Left hindlimb (tissue), 1 donor: ENCODE measurements around the gene GABRB1.

Experiments used
- DNase-seq: peaks from one replicate; pipeline ENCODE4 v3.0.0-alpha.2; 2018

The GABRB1 gene

DNA sequence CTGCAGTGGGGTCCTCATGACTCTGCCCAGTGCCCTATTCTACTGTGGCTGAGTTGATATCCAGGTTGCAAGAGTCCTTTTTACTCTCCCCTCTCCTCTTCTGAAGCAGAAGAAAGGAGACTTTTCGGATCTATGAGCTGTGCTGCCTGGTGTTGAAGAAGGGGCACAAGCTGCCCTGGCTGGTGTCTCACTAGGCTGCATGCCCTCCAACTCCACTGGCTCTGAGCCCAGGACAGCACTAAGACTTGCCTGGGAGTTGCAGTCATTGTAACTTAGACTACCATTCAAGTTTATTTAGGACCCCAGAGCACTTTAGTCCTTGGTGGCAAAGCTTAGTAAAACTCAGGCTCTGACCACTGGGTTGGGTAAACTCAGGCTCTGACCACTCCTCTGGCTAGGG lies 89.4 kb downstream of the GABRB1 start:
- no peak for DNase-seq

DNA sequence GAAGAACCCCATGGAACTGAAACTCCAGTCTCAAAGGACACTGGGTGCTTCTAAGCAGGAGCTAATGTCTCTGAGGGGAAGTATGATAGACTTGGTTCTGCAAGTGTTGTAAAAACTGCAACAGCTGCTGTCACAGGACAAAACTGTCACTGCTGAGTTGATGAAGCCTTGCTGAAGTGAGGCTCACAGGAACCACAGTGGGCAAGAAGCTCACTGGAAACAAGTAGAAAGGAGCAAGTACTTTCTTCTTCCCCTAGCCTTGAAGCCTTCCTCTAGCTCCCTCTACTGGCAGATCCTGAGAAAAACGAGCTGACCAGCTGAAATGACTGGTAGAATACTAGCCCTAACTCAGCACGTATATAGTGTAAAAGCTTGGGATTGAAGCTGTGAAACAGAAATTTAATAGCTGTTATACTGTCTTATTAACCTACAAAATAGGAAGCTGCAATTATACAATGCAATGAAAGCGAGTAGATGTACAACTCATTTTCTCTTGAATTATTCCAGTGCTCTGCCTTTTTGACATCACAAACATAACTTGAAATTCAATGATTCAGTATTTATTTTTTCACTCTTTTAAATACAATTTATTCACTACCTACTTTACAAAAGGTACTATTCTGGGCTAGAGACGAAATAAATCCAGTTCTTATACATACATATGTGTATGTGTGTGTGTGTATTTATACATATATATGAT lies 91.4 kb downstream of the GABRB1 start:
- DNase-seq: peak; percentile 51

DNA sequence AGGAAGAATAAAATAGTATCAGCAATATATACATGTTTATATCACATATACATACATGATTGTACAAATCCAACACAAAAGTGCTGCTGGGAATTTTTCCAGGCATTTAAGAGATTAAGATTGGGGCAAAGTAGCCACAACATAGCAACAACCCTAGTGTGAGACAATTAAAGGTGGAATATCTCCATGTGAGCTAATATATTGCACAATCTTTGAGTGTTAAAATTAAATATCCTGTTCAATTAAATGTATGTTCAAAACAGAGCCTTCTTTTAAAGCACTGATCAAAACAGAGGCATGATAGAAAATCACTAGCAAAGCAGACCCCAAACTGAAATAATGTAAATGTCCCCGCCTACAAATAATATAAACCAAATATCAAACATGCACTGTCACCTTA lies 97.6 kb downstream of the GABRB1 start:
- no peak for DNase-seq

DNA sequence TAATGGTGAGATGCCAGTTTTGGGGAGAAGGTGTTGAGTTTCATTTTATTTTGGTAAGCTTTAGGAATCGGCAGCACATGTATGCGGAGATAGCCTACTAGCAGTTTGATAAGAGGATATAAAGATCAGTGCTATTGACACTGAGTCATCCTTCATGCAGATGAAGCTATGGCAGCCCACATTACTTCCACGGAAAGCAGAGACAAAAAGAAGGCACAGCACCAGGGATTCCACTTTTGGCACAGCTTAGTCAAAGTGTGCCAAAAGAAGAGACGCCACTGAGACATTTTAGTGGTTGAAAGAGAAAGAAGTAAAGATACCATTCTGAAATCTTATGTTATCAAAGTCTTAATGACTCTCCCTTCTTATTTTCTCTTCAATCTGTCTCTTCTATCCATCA lies 103.8 kb downstream of the GABRB1 start:
- DNase-seq: no peak

DNA sequence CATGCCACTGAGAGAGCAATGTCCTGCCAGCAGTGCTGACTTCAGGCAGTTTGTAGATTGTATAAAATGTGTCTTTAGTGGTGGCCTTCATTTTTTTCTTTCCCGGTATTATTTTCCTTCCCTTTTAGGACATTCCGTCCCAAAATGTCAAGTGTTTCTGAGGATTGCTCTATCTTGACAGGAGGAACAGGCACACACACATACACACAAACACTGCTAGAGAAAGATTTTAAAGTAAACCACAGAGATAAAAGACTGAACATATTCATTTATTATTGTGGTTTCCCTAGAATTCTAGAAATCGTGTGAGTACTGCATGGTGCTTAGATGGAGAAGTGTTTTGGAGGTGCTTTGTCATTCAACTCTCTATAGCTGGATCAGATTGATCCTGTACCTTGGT lies 111.9 kb downstream of the GABRB1 start:
- DNase-seq: no peak

DNA sequence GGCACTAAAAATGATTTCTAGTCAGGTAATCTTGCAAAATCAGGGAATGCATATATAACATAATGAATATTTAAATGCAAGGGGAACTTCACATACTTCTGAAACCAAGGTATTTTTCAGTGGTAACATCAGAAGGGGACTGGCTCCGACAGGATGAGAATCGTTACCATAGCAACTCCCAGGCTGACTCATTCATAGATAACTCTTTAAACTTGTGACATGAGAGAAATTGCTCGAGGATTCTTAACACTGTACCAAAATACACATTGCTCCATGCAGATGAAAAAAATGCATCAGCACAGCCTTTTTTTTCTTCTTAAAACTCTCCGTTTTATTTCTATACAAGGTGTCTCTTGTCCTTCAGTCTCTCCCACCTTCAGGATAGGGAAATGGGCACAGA lies 114.3 kb downstream of the GABRB1 start:
- no peak for DNase-seq

DNA sequence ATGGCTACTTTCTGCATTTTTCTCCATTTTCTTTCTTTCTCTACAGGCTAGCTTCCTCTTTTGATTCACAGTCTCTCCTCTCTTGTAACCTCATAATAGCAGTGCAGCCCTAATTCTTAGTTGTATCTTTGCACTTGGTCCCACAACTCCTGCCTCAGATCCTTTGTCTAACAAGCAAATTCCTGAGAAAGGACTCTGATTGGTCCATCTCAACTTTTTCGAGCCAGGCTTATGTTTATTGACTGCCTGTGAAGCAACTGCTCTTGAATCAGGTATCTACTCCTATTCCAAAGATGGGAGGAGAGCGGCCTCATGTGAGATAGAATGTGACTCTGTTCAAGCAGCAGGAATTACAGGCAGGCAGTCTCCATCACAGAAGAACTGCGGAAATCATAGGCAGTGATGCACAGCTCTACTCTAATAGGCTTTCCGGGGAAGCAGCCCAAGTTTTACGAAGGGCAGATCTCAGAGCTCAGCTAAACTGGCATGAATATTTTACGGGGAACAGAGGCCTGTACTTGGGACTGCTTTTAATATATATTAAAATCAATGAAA lies 123.5 kb downstream of the GABRB1 start:
- no peak for DNase-seq

DNA sequence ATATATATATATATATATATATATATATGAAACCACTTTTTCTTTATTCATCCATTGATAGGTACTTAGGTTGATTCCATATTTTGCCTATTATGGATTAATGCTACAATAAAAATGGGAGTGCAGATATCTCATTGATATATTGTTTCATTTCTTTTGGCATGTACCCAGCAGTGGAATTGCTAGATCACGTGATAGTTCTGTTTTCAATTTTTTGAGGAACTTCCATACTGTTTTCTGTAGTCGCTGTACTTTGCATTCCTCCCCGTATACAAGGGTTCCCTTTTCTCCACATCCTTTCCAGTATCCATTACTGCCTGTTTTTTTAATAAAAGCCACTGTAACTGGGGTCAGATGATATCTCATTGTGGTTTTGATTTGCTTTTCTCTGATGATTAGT lies 124.6 kb downstream of the GABRB1 start:
- DNase-seq: no peak

DNA sequence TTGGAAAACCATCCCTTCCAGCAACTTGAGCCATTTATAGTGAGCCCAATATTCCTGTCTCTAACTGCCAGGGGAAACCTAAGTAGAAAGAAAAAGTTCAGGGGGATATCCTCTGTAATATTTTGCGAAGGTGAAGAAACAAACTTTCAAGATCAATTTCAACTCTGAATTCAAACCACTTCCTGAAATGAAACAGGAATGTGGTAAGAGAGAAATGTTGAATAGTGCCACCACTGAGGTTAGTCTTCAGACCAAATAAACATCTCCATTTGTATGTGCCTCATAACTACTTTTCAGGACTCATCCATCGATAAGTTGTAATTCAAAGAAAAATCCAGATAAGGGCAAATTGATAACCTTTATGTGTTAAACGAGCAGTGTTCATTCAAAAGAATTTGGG lies 128.7 kb downstream of the GABRB1 start:
- DNase-seq: no peak

DNA sequence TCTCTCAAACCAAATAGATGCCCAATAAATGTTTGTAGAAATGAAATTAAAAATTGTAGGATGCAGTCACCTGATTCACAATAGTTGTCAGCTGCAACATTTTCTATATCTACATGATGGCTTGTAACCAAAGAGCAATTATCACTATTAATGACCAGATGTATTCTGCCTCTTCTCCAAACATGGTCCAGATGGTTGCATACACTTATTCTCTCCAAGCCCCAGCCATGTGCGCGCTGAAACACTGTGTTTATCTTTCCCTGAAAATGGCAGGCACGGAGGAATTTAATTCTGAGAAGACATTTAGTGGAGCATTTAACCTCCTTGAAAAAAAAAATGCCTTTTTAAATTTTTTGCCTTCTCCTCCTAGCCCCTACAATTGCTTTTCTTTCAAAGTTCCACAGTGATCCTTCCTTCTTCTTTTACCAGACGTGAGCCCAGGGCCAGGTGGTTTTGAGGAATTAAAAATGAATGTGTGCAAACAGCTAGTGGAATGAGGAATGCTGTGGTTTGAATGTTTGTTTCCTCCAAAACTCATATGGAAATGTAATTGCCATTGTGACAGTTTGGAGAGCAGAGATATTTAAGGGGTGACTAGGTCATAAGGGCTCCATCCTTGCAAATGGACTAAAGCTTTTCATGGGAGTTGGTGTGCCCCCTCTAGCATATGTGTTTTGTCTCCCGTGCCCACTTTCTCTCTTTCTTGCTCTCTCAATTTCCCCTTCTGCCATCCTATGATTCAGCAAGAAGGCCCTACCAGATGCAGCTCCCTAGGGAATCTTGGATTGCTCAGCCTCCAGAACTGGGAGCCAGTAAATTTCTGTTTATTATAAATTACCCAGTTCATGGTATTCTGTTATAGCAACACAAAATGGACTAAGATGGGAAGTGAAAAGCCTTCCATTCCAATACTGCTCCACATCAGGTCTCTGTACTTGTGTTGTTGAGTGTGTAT lies 136.0 kb downstream of the GABRB1 start:
- DNase-seq: no peak

DNA sequence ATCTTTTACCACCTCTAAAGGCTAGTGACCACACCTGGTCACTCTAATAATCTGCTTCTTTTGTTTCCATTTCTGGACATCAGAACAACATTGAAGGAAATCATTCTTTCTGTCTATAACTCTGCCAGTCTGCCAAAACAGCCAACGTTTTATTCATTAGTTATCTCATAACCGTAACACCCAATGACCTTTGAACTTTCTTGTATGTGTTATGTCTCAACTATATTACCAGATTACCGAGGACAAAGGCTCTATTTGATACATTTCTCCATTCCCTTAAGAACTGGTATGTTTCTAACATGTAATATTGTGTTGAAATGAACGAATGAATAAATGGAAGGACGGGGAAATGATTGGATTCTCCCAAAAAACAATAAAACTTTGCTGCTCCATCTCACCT lies 152.7 kb downstream of the GABRB1 start:
- DNase-seq: no peak

DNA sequence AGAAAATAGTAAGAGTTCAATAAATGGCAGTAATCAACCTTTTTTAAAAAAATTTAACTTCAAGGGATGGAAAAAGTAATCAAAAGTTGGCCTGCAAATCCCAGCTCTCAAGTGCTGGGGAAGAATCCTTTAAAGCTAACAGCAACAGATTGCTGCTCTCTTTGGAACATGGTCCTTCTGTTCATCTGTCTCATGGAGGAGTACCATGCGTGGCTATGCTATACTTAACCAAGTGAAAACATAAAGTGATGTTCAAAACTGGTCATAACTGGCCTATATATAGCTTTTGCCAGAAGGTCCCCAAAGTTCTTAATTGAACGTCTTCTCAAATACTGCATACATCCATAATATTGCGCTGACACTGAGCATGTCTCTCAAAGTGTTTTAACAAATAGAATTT lies 154.4 kb downstream of the GABRB1 start:
- DNase-seq: no peak

DNA sequence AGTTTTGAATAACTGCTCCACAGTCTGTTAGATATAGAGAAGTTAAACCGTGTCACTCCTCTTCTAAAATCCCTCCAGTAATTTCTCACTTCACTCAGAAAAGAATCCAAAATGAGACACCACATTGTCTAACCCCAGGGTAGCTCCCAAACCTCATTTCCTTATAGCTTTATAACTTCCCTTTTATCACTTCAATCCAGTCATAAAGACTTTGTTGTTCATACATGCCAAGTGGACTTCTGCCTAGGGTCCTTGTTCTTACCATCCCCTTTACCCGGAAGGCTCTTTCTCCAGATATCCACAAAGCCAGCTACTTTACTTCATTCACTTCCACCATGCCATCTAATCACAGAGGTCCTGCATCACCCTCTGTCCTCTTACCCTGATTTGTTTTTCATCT lies 156.2 kb downstream of the GABRB1 start:
- no peak for DNase-seq

DNA sequence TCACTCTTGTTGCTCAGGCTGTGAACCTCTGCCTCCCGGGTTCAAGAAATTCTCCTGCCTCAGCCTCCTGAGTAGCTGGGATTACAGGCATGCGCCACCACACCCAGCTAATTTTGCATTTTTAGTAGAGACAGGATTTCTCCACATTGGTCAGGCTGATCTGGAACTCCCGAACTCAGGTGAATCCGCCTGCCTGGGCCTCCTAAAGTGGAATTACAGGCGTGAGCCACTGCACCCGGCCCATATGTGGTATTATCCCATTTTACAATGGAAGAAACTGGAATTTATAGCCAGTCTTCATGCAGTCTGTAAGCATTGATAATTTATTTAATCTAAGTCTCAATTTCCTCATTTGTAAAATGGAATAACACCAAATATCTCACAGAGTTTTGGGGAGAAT lies 161.8 kb downstream of the GABRB1 start:
- no peak for DNase-seq

DNA sequence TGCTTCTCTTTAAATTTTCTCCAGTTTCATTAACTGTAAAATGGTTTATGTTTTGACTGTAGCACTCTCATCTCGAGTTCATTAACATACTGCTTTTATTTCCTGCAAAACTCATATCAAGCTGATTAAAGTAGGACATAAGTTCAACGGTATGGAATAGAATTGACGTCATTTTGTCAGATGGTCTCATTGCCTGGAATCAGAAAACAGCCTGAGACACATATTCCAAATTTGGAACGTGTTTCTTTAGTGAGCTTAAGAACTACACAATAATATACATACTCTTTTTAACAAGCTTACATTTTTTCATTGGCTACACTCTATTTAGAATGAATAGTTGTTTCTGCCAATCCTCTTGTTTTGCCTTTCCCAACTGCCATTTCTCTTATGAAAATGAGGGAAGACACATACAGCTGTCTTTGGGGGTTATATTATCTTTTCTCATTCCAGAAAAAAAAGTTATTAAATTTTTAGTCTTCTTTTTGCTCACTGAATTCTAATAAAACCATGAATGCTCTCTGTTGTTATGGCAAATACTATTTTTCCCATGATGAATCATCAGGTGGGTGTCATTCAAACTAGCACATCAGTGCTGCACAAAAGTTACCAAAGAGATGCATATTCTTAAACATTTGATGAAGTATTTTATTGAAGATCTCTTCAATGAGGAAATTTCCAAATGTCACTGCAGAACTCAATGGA lies 162.8 kb downstream of the GABRB1 start:
- no peak for DNase-seq

DNA sequence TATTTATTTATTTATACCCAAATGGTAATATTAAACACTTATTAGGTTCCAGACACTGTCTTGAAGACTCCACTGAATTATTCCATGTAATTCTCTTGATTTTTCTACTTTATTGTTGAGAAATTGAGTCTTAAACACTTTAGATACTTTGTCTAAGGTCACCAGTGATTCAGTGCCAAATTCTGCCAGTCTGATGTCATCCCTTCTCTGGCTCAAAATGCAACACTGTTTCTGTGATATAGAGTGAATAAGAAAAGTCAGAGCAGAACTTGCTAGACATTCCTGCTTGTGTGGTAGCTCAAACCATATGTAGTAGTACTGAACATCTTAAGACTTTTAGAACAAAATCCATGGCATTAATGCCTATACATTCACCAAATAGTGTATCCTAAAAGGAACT lies 164.3 kb downstream of the GABRB1 start:
- DNase-seq: no peak

DNA sequence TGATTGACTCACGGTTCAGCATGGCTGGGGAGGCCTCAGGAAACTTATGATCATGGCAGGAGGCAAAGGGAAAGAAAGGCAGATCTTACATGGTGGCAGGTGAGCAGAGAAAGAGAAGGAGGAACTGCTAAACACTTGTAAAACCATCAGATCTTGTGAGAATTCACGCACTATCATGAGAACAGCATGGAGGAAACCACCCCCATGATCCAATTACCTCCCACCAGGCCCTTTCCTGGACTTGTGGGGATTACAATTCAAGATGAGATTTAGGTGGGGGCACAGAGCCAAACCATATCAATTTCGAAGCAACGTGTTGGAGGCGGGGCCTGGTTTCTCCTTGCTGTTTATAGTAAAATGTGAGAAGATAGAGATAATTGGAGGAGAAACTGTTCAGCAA lies 167.4 kb downstream of the GABRB1 start:
- no peak for DNase-seq

DNA sequence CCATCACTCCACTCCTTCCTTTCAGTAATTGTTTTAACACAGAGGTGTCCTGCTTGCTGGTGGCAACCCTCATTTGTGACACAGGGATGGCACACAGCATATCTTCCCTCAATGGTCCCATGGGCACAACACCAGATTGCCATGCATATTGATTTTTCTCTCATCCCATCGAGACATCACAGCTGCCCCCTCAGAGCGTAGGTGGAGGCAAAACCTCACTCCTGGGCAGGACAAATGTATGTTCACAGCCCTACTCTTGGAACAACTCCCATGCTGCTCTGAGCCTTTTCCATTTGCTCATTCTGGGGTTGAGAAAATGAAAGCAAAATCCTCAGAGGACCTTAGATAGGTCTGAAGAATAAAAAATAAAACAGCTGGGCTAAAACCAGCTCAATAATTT lies 172.2 kb downstream of the GABRB1 start:
- DNase-seq: no peak

DNA sequence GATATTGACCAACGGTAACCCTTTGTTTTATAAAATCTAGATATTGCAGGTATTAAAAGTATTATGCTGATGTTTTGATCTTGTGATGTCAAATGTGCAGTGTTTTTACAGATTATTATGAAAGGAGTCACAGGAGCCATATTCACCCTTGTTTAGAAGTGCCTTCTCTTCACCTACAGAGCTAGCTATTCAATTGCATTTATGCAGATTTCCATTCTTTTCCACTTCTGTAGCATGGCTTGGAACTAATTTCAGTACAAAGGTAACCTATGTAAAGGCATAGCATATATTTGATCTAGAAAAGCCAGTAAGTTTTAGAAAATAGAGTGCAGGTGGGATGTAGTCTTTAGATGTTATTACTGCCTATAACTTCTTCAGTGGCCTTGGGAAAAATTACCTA lies 176.2 kb downstream of the GABRB1 start:
- no peak for DNase-seq

DNA sequence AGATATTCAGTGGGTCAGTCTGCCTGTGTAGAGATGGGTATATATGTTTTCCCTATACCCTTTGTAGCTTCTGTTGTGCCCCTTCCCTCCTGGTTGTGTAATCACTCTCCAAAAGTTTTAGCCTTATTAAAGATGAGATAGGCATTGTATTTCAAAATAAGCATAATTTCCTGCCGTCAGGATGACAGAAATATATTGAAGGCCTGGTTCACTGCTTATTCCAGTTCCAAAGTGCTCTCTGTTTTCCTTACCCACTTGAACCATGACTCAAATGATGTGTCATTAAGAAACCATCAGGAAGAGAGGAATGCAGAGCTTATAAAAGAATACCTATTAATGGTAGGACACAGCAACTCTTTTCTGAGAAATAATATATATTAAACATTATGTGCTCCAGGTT lies 178.5 kb downstream of the GABRB1 start:
- no peak for DNase-seq

DNA sequence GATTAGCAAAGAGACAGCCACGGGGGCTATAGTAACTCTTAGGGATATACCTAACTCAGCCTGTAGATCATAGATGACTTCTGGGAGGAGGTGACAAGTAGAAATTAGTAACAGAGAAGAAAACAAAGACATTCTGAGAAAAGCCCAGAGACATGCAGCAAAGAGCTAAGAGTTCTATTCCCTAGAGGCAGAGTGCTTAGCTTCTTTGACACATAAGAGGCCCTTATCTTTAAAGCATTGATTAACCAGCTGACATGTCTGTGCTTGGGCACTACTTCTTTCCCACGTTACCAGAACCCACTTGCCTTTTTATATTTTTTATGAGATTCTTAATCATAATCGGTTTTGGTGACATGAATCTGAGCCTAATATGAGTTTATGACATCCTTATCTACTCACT lies 179.5 kb downstream of the GABRB1 start:
- no peak for DNase-seq

DNA sequence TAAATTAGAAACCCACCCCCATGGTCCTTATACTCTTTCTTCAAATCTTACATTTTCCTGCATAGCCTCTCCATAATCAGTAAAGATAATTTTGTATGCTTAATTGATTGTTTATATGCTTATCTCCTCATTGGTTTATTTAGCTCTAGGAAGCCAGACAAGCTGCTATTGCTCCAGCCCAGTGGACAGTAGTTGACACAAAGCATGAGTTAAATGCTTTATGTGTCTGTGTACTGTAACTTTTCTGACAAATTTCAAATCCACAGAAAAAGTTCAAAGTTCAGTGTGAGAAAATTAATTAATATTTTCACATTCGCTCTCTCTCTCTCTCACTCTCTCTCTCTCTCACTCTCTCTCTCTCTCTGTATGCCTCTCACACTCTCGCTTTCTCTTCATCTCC lies 181.7 kb downstream of the GABRB1 start:
- no peak for DNase-seq

DNA sequence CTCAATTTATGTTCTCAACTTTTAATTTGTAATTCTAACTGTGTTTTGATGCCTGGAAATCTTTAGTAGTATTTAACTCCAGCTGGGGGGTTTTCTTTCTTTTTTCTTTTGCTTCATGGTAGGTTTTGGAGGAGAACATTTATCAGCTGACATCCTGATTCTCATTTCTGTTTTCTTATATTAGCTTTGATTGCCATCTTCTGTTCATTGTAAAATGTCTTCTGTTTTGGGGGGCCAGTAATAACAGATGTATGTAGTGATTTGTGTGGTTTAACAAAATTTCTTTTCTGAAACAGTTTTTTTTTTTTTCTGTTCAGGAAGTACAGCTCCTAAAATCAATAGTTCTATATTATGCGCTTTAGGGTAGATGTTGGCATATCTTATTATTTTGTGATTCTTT lies 182.2 kb downstream of the GABRB1 start:
- DNase-seq: no peak

DNA sequence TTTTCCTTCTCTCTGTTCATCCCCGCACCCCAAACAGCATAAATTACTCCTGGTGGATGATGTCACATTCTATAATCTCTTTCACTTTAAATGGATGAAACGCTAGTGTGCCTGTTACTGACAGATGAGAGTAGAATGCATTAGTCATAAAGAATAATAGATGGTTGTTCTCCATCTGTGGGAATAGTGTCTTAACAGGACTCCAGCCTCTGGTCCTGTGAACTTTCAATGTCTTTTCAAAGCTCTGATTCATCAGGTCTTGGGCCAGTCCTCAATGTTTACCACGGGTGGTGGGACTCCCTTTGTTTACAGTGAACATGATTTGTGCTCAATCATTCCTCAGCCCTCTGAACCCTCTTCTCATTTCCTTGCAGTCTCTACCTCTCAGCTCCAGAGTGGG lies 182.6 kb downstream of the GABRB1 start:
- DNase-seq: no peak
